ENCODE measurements around the gene HS3ST6. TPM values are rescaled to one million over a fixed set of nuclear protein-coding genes. Genes with fewer than 3 reads are reported as not detected.

HS3ST6 gene
- total RNA-seq, 1 experiment from 2014 or later: 1.0 TPM

DNA sequence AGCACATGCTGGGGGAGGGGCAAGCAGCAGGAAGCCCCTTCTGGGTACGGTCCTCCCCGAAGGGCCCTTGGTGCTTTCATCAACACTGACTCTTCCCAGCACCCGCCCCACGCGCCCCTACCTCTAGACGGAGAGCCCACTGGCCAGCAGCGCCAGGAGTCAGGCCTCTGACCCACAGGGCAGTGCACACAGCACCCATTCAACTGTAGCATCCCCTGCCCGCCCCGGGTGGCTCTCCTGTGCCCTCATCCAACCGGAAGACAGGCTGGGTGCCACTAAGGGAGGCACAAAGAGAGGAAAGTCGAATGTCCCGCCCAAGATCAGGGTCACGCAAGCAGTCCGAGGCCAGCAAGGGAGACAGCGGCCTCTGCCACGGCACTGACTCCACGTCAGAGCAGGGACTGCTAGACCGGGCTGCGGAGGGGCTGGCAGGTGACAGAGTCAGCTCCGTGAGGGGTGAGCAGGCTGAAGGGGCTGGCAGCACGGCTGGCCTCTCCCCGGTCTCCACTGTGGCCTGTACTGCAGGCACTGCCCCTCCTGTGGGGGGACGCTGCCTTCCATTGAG lies 15.0 kb upstream of the HS3ST6 start (continued):
- TF ChIP-seq, protein P1, sequence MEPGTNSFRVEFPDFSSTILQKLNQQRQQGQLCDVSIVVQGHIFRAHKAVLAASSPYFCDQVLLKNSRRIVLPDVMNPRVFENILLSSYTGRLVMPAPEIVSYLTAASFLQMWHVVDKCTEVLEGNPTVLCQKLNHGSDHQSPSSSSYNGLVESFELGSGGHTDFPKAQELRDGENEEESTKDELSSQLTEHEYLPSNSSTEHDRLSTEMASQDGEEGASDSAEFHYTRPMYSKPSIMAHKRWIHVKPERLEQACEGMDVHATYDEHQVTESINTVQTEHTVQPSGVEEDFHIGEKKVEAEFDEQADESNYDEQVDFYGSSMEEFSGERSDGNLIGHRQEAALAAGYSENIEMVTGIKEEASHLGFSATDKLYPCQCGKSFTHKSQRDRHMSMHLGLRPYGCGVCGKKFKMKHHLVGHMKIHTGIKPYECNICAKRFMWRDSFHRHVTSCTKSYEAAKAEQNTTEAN (CRISPR knock-in tag; IDR thresholded peaks at IDR 0.05): no peak
- TF ChIP-seq, protein P2, sequence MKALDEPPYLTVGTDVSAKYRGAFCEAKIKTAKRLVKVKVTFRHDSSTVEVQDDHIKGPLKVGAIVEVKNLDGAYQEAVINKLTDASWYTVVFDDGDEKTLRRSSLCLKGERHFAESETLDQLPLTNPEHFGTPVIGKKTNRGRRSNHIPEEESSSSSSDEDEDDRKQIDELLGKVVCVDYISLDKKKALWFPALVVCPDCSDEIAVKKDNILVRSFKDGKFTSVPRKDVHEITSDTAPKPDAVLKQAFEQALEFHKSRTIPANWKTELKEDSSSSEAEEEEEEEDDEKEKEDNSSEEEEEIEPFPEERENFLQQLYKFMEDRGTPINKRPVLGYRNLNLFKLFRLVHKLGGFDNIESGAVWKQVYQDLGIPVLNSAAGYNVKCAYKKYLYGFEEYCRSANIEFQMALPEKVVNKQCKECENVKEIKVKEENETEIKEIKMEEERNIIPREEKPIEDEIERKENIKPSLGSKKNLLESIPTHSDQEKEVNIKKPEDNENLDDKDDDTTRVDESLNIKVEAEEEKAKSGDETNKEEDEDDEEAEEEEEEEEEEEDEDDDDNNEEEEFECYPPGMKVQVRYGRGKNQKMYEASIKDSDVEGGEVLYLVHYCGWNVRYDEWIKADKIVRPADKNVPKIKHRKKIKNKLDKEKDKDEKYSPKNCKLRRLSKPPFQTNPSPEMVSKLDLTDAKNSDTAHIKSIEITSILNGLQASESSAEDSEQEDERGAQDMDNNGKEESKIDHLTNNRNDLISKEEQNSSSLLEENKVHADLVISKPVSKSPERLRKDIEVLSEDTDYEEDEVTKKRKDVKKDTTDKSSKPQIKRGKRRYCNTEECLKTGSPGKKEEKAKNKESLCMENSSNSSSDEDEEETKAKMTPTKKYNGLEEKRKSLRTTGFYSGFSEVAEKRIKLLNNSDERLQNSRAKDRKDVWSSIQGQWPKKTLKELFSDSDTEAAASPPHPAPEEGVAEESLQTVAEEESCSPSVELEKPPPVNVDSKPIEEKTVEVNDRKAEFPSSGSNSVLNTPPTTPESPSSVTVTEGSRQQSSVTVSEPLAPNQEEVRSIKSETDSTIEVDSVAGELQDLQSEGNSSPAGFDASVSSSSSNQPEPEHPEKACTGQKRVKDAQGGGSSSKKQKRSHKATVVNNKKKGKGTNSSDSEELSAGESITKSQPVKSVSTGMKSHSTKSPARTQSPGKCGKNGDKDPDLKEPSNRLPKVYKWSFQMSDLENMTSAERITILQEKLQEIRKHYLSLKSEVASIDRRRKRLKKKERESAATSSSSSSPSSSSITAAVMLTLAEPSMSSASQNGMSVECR (CRISPR knock-in tag; IDR thresholded peaks at IDR 0.05; ENCODE audit: borderline replicate concordance): no peak
- TF ChIP-seq ZNF219 (CRISPR knock-in tag; IDR thresholded peaks at IDR 0.05; ENCODE audit: borderline replicate concordance): no peak

DNA sequence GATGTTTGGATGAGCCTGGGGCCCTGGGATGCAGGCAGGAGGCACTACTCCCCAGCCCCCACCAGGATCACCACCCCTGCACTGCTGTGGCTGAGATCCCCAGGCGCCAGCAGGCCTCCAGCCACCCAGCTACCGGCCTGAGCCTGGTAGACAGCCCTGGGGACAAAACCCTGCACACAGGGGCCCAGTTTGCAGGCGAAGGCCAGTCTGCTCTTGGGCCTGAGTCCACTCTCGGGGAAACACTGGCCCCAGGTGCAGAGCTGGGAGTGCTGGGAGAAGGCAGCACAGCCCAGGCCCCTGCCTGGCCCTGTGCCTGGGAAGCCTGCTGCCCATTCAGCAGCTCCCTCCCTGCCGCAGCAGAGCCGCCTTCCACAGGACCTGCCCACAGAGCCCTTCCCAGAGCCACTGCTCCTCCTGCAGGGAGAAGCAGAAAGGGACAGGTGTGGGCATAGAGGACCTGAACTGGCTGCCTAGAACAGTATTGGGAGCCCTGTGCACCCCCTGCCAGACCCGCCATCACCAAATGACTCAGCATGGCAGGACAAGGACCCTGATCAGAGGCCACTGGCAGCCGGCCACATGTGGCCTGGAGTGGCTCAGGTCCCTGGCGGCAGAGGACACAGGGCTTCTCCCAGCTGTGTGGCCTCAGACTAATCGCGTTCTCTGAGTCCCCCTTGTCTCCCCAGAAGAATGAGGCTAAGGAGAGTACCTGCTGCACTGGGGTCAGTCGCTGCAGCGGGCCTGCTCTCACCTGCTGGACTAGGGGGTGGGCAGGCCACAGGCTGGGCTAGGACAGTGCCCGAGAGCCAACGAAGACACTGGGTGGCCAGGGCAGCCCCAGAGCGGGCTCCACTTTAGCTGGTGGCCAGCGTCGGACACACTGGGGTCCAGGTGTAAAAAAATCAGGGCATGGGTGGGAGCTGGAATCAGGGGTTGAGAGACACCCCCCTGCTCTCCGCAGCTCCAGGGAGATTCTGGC lies 14.1 kb upstream of the HS3ST6 start:
- ATAC-seq (peak; percentile 43), DNase-seq (ENCODE audit: low spot score) (peak; percentile 59)
- CTCF ChIA-PET: interaction anchor here (0.6 to 1.5 kb wide), 19 partner anchors 9 to 150 kb away, joined by 3 to 24 read pairs (median 3); partner anchors contain the start of genes FAHD1, HAGH, MSRB1 and NUBP2
- Mint-ChIP-seq H3K4me3 (no peak overlapping the region), H3K27ac (no peak overlapping the region), H3K36me3 (no peaks in the 10 kb centered on the region), H3K9me3 (no peaks in the 10 kb centered on the region), H3K4me1 (peaks cover 3% of the 10 kb centered on the region; the same call in 1 of the 2 replicates), H3K27me3 (ENCODE audit: low read depth) (peaks cover 31% of the 10 kb centered on the region)
- POLR2A ChIA-PET: no interaction called here
- TF ChIP-seq NFE2L1 (CRISPR knock-in tag; IDR thresholded peaks at IDR 0.05): no peak
- TF ChIP-seq ZNF423 (CRISPR knock-in tag; IDR thresholded peaks at IDR 0.05): no peak
- TF ChIP-seq JUN (CRISPR knock-in tag; IDR thresholded peaks at IDR 0.05): no peak

DNA sequence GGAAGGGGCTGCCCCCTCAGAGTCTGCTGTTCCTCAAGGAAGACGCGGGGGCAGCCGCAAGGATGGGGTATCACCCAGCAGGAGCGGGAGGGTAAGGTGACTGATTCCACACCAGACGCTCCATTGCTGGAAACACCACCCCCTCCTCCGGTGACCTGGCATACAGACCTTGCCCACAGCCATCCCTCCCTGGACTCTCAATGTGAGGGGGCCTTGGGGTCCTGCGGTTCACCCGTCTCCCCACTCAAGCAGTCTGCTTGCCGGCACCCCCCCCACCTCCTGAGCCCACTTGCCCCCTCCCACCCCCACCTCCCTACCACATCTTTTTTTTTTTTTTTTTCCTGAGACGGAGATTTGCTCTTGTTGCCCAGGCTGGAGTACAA lies 12.1 kb upstream of the HS3ST6 start:
- H3K4me3 Mint-ChIP-seq: no peak overlapping the region
- CTCF ChIA-PET: no interaction called here

More for the DNA sequence above, 12.1 kb upstream of the HS3ST6 start:
- ATAC-seq (no peak), DNase-seq (ENCODE audit: low spot score) (no peak)
- H3K27ac Mint-ChIP-seq: no peak overlapping the region
- peaks cover 37% of the 10 kb centered on the region for H3K27me3 Mint-ChIP-seq (ENCODE audit: low read depth)
- no peaks in the 10 kb centered on the region for H3K36me3 Mint-ChIP-seq
- POLR2A ChIA-PET: no interaction called here
- no peaks in the 10 kb centered on the region for H3K9me3 Mint-ChIP-seq
- TF ChIP-seq NFATC4 (CRISPR knock-in tag; IDR thresholded peaks at IDR 0.05): no peak
- TF ChIP-seq TEAD1 (CRISPR knock-in tag; IDR thresholded peaks at IDR 0.05): no peak
- TF ChIP-seq, protein P3, sequence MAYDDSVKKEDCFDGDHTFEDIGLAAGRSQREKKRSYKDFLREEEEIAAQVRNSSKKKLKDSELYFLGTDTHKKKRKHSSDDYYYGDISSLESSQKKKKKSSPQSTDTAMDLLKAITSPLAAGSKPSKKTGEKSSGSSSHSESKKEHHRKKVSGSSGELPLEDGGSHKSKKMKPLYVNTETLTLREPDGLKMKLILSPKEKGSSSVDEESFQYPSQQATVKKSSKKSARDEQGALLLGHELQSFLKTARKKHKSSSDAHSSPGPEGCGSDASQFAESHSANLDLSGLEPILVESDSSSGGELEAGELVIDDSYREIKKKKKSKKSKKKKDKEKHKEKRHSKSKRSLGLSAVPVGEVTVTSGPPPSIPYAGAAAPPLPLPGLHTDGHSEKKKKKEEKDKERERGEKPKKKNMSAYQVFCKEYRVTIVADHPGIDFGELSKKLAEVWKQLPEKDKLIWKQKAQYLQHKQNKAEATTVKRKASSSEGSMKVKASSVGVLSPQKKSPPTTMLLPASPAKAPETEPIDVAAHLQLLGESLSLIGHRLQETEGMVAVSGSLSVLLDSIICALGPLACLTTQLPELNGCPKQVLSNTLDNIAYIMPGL (CRISPR knock-in tag; IDR thresholded peaks at IDR 0.05): no peak
- peaks cover 8% of the 10 kb centered on the region for H3K4me1 Mint-ChIP-seq

Data from WTC11 (cell line).